Suppressor macrophage (primary cell): ENCODE data around the gene PPP1R13B.
"Not testable (repeated sequence)": the region's sequence is repeated elsewhere in the genome, so short reads cannot be mapped to it uniquely, and the experiment has no call there.

ENCODE experiments used
- DNase-seq, 4 experiments: peaks; one replicate each; pipeline ENCODE4 v3.0.0-alpha.2; 2020 to 2022
- total RNA-seq, 17 experiments: gene quantifications; one replicate each; lab custom pipeline; 2026; ENCODE audit warnings: mixed read lengths in 6 of 17, inconsistent platforms in 3 of 17; lab: John Stamatoyannopoulos, UW

PPP1R13B gene
- 0.71 to 6.3 (median 2.4) reads per million in 17 experiments for total RNA-seq

DNA sequence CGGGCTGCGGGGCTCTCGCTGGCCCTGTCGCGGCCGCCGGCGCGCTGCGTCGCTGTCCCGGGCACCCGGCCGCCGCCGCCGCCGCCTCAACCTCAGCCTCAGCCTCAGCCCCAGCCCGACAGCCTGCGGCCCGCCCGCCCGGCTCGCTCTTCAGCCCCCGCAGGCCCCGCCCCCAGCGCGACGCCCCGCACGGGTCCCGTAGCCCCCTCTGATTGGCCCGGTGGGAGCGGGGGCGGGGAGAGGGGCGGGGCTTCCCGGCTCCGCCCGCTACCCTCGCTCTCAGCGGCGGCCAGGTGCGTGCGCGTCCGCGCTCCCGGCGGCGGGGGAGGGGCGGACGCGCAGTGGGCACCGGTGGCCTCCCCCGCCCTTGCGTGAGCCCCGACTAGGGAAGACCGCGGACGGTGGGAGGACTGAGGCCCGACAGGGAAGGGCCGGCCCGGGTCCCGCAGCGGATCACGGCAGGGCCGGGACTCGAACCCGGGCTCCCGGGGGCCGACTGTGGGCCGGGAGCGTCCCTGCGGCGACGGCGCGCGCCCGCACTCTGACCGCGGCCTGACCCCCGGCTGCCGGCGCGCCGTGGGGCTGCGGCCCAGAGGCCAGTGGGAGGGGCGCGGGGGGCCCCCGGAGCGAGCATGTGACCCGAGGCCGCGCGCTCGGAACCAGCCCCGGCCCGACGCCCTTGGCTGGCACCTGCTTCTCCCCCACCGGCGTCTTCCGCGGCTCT lies at the start of gene PPP1R13B:
Gene PPP1R13B, minus strand, starts transcription at position 125 of the 724 bp plus-strand sequence. CDS start 268 bp downstream, outside the sequence.
- peak; percentile 88 to 96 (median 92) for DNase-seq

DNA sequence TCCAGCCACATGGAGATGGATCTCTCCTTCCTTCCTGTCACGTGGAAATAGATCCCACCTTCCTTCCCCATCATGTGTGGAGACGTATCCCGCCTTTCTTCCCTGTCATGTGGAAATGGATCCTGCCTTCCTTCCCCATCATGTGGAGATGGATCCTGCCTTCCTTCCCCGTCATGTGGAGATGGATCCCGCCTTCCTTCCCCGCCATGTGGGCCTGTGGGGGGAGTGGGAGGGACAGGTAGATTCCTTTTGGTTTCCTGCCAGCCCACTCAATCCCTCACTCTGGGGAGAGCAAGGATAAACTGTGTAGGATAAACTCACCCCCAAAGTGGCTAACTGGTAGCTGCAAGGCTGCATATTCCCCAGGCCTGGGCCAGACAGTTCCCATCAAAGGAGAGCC lies 49.2 kb upstream of the PPP1R13B start:
- DNase-seq: no peak

GRCh38 chr14:103894723-103895059 lies 47.3 kb upstream of the PPP1R13B start:
- DNase-seq: no peak

DNA sequence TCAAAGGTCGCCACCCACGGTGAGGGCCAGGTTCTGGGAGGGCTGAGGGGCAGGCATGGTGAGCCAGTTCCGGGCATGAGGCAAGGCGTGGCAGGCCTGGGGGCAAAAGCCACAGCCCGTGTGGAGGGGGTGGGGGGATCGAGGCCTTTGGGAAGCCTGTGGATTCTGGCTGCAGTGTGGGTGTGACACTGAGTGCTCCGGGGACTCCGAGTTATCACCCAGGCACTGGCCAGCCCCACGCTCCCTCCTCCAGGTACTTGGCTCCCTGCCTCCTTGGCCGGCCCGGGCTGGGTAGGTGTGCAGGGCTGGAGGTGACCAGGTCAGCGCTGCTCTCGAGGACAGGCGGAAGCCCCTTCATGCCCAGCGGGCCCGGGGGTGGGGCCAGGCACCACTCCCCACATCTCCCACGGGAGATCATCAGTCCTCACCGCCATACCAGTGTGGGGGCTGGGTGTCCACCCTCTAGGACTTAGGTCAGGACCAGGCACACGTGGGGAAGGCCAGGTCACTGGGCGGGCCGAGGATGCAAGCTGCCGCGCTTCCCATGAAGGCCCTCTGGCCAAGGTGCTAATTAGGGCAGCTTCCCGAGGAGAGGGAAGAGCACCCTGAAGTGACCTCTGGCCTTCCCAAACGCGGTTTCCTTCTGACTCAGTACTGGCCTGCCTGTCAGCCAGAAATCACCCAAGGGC lies 46.8 kb upstream of the PPP1R13B start:
- peak in 2 of 4 experiments; percentile 44 to 45 for DNase-seq

DNA sequence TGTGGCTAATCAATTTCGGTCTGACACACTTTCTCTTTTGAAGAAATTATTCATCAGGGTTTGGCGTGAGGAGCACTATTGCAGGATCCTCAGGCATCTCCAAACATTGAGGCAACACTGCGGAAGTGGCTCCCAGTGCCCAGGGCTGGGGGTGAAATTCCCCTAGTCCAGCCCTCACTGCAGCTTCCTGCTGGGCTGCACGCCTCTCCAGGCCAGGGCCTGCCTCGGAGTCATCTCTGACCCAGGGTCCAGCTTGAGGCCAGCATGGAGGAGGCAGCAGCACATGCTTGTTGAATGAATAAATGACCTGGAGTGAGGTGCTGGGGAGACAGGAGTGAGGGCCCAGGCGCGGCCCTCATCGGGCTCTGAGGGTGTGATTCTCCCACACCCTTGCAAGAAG lies 44.9 kb upstream of the PPP1R13B start:
- DNase-seq: no peak

DNA sequence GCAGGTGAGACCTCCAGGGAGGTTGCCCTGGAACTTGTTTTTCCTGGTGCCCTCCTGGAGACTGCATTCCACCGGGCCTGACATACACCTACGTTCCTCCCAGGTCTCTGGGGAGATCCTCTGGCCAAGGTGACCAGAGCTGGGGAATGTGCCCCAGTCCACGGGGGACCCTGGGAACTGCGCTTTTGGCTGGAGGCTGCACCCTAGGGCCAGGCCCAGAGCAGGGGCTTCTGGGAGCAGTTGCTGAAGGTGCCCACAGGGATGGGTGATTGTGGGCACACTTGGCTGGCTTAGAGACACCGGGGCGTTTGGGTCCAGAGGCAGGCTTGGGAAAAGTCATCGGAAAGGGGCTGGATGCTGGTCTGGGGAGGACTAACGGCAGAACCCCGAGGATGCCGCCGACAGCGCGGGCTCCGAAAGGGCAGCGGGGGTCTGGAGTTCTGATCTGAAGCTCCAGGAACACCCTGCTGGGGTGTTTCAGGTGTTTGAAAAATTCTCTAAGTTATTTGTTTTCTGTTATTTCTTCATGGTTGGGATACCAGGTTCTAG lies 44.4 kb upstream of the PPP1R13B start:
- no peak for DNase-seq

GRCh38 chr14:103890821-103891666 lies 43.7 kb upstream of the PPP1R13B start:
- DNase-seq: peak; percentile 63 to 82 (median 76)

- DNase-seq: no peak
These were observed 42.6 kb upstream of the PPP1R13B start for GRCh38 chr14:103890052-103890371.

DNA sequence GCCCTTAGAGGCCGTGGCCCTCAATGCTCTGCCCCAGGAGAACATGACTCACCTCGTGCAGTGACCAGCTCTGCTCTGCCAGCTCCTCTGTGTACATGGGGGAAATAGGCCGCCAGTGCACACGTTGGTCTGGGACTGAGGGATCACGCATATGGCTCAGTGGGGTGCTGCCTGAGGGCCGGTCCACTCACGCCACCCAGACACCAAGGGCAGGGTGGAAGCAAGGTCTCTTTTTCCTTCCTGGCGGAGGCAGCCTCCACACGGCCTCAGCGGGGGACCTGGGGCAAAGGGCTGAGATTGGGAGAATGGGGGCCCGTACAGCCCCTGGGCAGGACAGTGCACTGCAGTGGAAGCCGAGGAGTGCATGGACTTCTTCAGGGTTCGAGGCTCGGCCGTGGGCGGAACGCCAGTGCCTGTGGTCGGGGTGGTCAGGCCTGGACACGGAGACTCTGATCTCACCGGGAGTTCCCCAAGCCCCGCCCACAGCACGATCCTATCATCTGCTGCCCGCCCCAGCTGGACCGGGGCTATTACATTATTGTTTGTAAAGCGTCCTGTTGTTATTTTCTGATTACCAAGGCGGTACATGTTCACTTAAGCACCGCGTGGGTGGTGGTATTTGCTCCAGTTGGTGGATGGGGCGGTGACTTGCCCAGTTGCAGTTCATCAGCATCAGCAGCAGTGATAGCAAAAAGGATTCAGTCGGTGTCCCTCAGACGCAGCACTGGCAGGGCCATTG lies 42.1 kb upstream of the PPP1R13B start:
- DNase-seq: peak; percentile 52 to 76 (median 61)

DNA sequence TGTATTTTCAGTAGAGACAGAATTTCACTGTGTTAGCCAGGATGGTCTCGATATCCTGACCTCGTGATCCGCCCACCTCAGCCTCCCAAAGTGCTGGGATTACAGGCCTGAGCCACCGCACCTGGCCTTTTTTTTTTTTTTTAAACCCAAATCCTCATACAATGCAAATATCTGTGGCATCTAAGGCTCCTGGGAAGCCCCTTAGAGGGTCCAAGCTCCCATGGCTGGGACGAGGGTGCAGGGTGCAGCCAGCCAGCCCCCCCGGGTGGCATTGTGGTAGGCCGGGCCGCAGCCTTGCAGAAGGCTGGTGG lies 41.6 kb upstream of the PPP1R13B start:
- DNase-seq: not testable (repeated sequence)

DNA sequence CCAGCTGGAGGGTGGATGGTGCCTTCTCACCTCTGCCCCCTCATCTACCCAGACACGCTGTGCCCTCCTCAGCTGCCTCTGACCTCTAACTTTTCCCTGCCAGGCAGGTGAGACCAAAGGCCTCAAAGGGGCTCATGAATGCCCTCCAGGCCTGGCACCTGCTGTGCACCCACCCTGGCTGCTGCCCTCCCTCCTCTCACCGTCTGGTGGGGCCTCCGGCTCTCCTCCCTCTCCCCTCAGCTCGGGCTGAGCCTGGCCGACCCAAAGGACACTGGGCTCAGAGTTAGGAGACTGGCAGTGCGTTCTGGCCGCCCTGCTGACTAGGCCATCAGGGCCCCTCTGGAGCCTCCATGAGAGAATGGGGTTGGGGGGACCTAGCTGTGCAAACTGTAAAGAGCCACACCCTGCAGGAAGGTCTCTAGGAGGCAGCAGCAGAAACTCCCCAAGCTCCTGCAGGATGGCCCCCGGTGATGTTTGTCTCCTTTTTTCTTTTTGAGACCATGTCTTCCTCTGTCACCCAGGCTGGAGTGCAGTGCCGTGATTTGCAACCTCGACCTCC lies 40.3 kb upstream of the PPP1R13B start:
- no peak for DNase-seq

DNA sequence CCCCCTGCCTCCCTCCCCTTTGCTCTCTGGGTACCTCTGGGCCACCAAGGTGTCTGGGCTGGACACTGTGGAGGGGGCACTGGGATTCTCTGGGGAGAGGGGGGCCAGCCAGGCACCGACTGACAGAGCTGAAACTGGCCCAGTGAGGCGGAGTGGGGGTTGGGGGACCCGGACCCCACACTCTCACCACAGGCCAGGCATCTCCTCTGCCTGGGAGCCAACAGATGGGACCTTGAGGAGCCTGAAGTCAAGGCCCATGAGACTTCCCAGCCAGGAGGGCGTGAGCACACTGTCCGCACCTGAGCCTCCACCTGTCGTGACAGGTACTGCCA lies 39.8 kb upstream of the PPP1R13B start:
- DNase-seq: no peak

DNA sequence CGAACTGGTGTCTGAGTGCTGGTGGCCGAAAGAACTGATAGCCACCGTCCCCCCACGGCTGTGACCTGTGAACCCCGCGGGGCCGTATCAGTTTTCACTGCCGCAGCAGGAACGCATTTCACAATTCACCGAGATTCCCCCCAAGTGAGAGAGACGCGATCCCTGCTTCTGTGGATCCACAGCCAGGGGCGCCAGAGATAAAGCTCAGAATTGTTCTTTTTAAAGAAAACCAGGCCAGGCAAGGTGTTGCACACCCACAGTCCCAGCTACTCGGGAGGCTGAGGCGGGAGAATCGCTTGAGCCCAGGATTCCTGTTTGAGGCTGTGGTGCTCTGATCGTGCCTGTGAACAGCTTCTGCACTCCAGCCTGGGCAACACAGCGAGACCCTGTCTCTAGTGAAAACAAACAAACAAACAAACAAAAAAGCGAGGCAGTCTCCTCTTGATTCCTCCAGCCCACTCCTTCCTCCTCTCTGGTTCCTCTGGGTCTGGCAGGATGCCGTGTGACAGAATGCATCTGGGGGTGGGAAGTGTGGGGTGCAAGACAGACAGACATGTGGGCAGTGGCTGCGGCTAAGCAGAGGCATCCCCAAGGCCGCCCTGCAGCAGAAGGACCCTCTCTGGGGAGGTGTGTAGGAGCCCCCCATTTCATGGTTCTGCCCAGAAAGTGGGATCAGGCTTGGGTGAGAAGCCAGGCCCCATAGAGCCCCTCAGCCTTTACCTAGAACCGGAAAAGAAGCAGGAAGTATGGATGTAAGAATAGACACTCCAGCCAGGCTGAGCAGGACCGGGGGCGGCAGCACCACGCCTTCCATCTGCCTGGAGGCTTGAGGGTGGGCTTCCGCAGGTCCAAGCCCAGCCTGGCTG lies 39.2 kb upstream of the PPP1R13B start:
- peak; percentile 39 to 74 (median 66) for DNase-seq

DNA sequence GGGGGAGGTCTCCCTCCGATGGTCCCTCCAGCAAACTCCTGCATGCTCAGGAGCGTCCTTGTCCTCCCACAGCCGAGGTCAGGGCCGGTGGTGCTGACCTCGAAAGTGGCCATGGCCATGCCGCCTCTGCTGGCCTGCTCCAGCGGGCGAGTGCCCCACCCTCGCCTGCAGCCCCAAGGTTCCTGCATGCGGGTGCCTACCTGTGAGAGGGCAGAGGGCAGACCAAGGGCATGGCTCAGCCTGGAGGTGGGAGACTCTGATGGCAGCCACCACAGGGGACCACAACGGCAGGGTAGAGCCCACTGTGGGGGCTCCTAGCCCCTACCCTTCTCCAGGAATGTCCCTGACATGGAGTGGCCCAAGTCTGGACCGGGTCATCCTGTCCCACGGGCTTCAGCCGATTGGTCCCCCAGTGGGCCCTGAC lies 38.1 kb upstream of the PPP1R13B start:
- no peak for DNase-seq

GRCh38 chr14:103884854-103885253 lies 37.5 kb upstream of the PPP1R13B start:
- peak in 1 of 4 experiments; percentile 16 for DNase-seq

DNA sequence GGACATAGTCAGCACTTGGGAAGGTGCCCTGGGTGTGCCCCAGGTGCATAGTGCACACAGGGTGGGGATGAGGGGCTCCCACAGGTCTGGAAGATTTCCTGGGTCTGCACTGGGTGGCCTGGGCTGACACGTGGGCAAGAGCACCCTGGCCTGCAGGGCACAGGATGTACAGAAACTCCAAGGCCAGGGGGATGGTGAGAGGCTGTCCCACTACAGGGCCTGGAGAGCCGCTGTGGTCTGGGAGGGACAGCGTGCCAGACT lies 35.8 kb upstream of the PPP1R13B start:
- DNase-seq: no peak

DNA sequence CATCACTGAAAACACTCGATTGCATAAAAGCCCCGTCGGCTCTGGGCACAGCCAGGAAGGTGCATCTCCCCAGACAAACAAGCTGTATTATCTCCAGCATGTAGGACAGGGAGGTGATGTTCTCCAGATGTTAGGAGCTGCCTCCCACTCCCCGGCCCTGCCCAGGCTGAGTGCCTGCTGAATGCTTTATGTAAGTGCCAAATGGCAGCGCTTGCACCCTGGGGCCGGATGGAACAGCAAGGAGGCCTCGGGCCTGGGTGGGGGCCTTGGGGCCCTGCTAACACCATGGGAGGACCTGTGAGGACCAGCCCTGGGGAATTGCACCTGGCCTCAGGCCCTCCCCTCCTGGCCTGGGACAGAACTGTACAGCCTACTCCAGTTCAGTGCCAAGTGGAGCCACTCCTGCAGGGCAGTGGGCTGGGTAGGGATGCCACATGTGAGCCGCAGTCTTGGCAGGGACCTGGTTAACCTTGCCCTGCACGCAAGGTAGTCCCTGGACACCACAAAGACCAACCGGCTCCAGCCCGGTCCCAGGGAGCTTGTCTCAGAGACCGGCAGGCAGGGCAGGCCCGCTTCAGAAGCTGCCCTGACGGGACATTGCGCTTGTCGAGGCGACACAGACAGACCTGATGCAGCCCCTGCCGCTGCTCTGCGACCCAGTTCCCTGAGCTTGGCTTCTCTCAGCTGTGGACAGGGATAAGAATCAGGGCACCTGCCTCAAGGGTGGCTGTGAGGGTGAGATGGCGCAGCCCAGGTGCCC lies 35.3 kb upstream of the PPP1R13B start:
- DNase-seq: no peak

DNA sequence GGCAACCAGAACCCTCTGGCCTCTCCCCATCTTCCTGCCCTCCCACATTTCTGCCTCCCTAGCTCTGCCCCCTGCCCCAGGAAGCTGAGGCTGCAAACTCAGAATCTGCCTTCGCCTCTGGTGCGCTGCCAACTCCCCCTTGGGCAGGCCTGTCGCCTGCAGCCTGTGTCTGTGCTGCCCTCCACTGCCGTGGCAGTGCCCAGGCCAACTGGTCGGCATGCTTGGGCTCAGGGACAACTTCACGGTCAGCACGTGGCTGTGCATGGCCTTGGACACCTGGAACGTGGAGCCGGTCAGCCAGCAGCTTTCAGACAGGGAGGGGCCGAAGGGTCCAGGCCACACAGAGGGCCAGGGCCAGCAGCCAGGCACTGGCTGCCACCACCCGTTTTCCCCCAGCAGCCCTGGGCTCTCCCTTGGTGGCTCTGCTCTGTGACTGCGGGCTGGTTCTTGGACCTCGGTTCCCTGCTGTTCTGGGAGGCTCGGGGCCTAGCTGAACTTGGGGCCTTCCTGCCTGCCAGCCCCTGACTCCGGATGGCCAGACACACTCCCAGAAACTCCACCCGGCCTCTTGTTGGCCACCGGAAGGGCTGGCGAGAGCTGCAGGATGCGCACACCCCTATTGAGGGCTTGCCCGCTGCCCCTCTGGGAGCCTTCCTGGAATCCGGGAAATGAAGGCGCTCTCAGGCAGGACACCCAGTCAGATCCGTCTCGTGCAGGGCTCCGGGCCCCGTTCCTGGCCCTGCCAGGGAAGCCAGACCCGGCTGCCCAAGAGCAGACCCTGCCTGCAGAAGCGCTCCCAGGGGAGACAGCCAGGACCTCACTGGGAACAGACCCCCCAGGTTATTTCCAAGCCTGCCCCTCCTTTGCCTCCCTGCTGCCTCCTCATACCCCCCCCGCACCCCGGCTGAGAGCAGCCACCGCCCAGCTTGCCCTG lies 34.2 kb upstream of the PPP1R13B start:
- DNase-seq: no peak
